ENCODE measurements around the gene LTF. TPM values are rescaled to one million over a fixed set of nuclear protein-coding genes. Genes with fewer than 3 reads are reported as not detected.
"Not testable (repeated sequence)": the region's sequence is repeated elsewhere in the genome, so short reads cannot be mapped to it uniquely, and the experiment has no call there.

The LTF gene
- total RNA-seq, 1 experiment from 2014 or later = not detected

- intact Hi-C loops (cut with micrococcal nuclease) = no loop called here
- Histone ChIP-seq H3K9me2 (ENCODE audit: insufficient read depth) (no peaks in the 10 kb centered on the region), H3K4me2 (ENCODE audit: low read length) (no peak overlapping the region), H2AFZ (ENCODE audit: low read depth, low read length, poor library complexity, severe bottlenecking) (no peak overlapping the region), H3K27ac (ENCODE audit: low read depth, low read length) (no peak overlapping the region), H3K27me3 (ENCODE audit: insufficient read depth, low read length) (no peaks in the 10 kb centered on the region), H3K36me3 (ENCODE audit: control insufficient read depth in 1 of 2, insufficient read depth in 2 of 2, low read length in 2 of 2) (no peaks in the 10 kb centered on the region), H4K20me1 (ENCODE audit: insufficient read depth) (no peaks in the 10 kb centered on the region), H3K9me3 (ENCODE audit: control insufficient read depth in 1 of 2, insufficient read depth in 1 of 2, low read depth in 1 of 2, low read length in 2 of 2) (peaks cover 0 to 5% of the 10 kb centered on the region in 2 experiments; a peak in 1 of 4 replicates), H3K4me3 (replicated peaks in 1 of 2; ENCODE audit: low read depth in 1 of 2, low read length in 2 of 2) (no peak overlapping the region), H3K79me2 (ENCODE audit: insufficient read depth, low read length) (no peaks in the 10 kb centered on the region), H3K9ac (ENCODE audit: low read length) (no peak overlapping the region), H3K4me1 (ENCODE audit: control insufficient read depth in 1 of 2, insufficient read depth in 2 of 2, low read length in 2 of 2) (no peaks in the 10 kb centered on the region)
- BruUV-seq (replicated peaks) = no TSS peak
- ChIA-PET RAD21 (ENCODE audit: low non-redundant PET in 1 of 2, low total read pairs in 2 of 2, uncharacterized antibody in 2 of 2, unreplicated experiment in 2 of 2) (no interaction called here), POLR2A (no interaction called here), CTCF (interaction anchor here (1.2 kb wide), 1 partner anchor 15 kb away, joined by 4 read pairs; no protein-coding TSS in a partner anchor)
- DNase-seq (ENCODE audit: low read depth, low spot score) = no peak
- TF ChIP-seq ATF3 (IDR thresholded peaks at IDR 0.05) (no peak), POLR2AphosphoS5 (IDR thresholded peaks at IDR 0.05; ENCODE audit: low read depth, low read length) (no peak), JUND (IDR thresholded peaks at IDR 0.05) (no peak)
- ATAC-seq = no peak
Measured at GRCh38 chr3:46435081-46435726, 29.5 kb downstream of the LTF start.

GRCh38 chr3:46433841-46434240 is 30.9 kb downstream of the LTF start:
- ChIA-PET RAD21 (ENCODE audit: low non-redundant PET in 1 of 2, low total read pairs in 2 of 2, uncharacterized antibody in 2 of 2, unreplicated experiment in 2 of 2) (no interaction called here), POLR2A (no interaction called here), CTCF (no interaction called here)
- no peak for DNase-seq (ENCODE audit: low read depth, low spot score)
- no peaks in the 10 kb centered on the region for H3K79me2 ChIP-seq (ENCODE audit: insufficient read depth, low read length)
- H3K36me3 ChIP-seq (ENCODE audit: control insufficient read depth in 1 of 2, insufficient read depth in 2 of 2, low read length in 2 of 2) = no peaks in the 10 kb centered on the region
- intact Hi-C loops (cut with micrococcal nuclease) = no loop called here
- no peak overlapping the region for H3K4me3 ChIP-seq (replicated peaks in 1 of 2; ENCODE audit: low read depth in 1 of 2, low read length in 2 of 2)
- TF ChIP-seq ZFX (IDR thresholded peaks at IDR 0.05) (no peak), ZBTB33 (IDR thresholded peaks at IDR 0.05; ENCODE audit: extremely low read depth, insufficient replicate concordance, low read length) (no peak), CTCF (IDR thresholded peaks at IDR 0.05 in 2 of 3, conservative IDR thresholded peaks at IDR 0.05 in 1 of 3; ENCODE audit: borderline replicate concordance in 1 of 3, insufficient read depth in 1 of 3, low read depth in 2 of 3, low read length in 2 of 3) (no peak), SIN3A (IDR thresholded peaks at IDR 0.05; ENCODE audit: low read depth) (no peak), ELF1 (IDR thresholded peaks at IDR 0.05; ENCODE audit: borderline replicate concordance, low read depth) (no peak)
- no peaks in the 10 kb centered on the region for H3K4me1 ChIP-seq (ENCODE audit: control insufficient read depth in 1 of 2, insufficient read depth in 2 of 2, low read length in 2 of 2)
- no peak overlapping the region for H3K4me2 ChIP-seq (ENCODE audit: low read length)
- H3K27me3 ChIP-seq (ENCODE audit: insufficient read depth, low read length) = no peaks in the 10 kb centered on the region
- no TSS peak for BruUV-seq (replicated peaks)
- no peak overlapping the region for H3K9ac ChIP-seq (ENCODE audit: low read length)
- no peak for ATAC-seq
- H3K27ac ChIP-seq (ENCODE audit: low read depth, low read length) = no peak overlapping the region
- H3K9me2 ChIP-seq (ENCODE audit: insufficient read depth) = no peaks in the 10 kb centered on the region
- no peak overlapping the region for H2AFZ ChIP-seq (ENCODE audit: low read depth, low read length, poor library complexity, severe bottlenecking)
- H4K20me1 ChIP-seq (ENCODE audit: insufficient read depth) = no peaks in the 10 kb centered on the region
- H3K9me3 ChIP-seq (ENCODE audit: control insufficient read depth in 1 of 2, insufficient read depth in 1 of 2, low read depth in 1 of 2, low read length in 2 of 2) = peaks cover 0 to 5% of the 10 kb centered on the region in 2 experiments; a peak in 1 of 4 replicates

GRCh38 chr3:46433118-46433517 is 31.6 kb downstream of the LTF start:
- H3K9ac ChIP-seq (ENCODE audit: low read length); H4K20me1 ChIP-seq (ENCODE audit: insufficient read depth); H3K4me3 ChIP-seq (replicated peaks in 1 of 2; ENCODE audit: low read depth in 1 of 2, low read length in 2 of 2); H3K9me3 ChIP-seq (ENCODE audit: control insufficient read depth in 1 of 2, insufficient read depth in 1 of 2, low read depth in 1 of 2, low read length in 2 of 2); H3K4me1 ChIP-seq (ENCODE audit: control insufficient read depth in 1 of 2, insufficient read depth in 2 of 2, low read length in 2 of 2); H3K36me3 ChIP-seq (ENCODE audit: control insufficient read depth in 1 of 2, insufficient read depth in 2 of 2, low read length in 2 of 2); H3K79me2 ChIP-seq (ENCODE audit: insufficient read depth, low read length); H2AFZ ChIP-seq (ENCODE audit: low read depth, low read length, poor library complexity, severe bottlenecking); H3K4me2 ChIP-seq (ENCODE audit: low read length); ATAC-seq; DNase-seq (ENCODE audit: low read depth, low spot score); H3K27ac ChIP-seq (ENCODE audit: low read depth, low read length); RAD21 ChIA-PET (ENCODE audit: low non-redundant PET in 1 of 2, low total read pairs in 2 of 2, uncharacterized antibody in 2 of 2, unreplicated experiment in 2 of 2); BruUV-seq (replicated peaks); H3K9me2 ChIP-seq (ENCODE audit: insufficient read depth); H3K27me3 ChIP-seq (ENCODE audit: insufficient read depth, low read length); POLR2A ChIA-PET; CTCF ChIA-PET; intact Hi-C loops (cut with micrococcal nuclease): not testable (repeated sequence)
